Measurements from ENCODE around the gene NAV3. TPM values are rescaled to one million over a fixed set of nuclear protein-coding genes. Genes with fewer than 3 reads are reported as not detected.

Gene NAV3
- total RNA-seq, 1 donor from 2014 or later = not detected

DNA sequence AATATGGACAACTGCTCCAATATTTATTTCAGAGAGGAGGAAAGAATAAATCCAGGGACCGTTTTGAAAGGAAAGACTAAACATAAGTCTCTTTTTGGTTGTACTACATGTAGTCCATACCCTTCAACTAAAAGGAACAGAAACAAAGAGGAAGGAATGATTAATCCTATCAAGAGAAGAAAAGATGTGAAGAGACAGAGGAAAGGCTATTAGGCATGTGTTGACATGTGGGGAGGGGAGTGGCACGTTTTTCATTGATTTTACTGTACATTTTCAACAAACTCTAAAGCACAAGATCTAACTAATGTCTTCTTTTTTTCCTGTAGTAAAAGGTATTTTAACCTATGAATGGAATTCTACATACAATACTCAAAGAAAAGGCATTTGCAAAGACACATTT, 85.6 kb downstream of the NAV3 start:
- DNase-seq (ENCODE audit: low spot score) = no peak
- Mint-ChIP-seq H3K27me3 (ENCODE audit: low read depth) (no peaks in the 10 kb centered on the region), H3K27ac (no peak overlapping the region), H3K36me3 (ENCODE audit: low read depth) (no peaks in the 10 kb centered on the region), H3K4me3 (ENCODE audit: low read depth) (no peak overlapping the region), H3K9me3 (no peaks in the 10 kb centered on the region), H3K4me1 (ENCODE audit: low read depth) (no peaks in the 10 kb centered on the region)
- intact Hi-C loops (cut with micrococcal nuclease) = no loop called here

- Mint-ChIP-seq H3K4me1 (ENCODE audit: low read depth) (no peaks in the 10 kb centered on the region), H3K9me3 (no peaks in the 10 kb centered on the region), H3K36me3 (ENCODE audit: low read depth) (no peaks in the 10 kb centered on the region), H3K27ac (no peak overlapping the region), H3K27me3 (ENCODE audit: low read depth) (no peaks in the 10 kb centered on the region), H3K4me3 (ENCODE audit: low read depth) (no peak overlapping the region)
- DNase-seq (ENCODE audit: low spot score) = no peak
- intact Hi-C loops (cut with micrococcal nuclease) = no loop called here
These were observed 87.4 kb downstream of the NAV3 start for GRCh38 chr12:77918046-77918445.

- H3K9me3 Mint-ChIP-seq = no peaks in the 10 kb centered on the region
These were observed 88.8 kb downstream of the NAV3 start for GRCh38 chr12:77919450-77919849.

GRCh38 chr12:77923882-77924281, 93.2 kb downstream of the NAV3 start:
- no peak overlapping the region for H3K27ac Mint-ChIP-seq
- DNase-seq (ENCODE audit: low spot score) = no peak
- intact Hi-C loops (cut with micrococcal nuclease) = no loop called here
- H3K4me1 Mint-ChIP-seq (ENCODE audit: low read depth) = no peaks in the 10 kb centered on the region
- H3K36me3 Mint-ChIP-seq (ENCODE audit: low read depth) = no peaks in the 10 kb centered on the region
- H3K9me3 Mint-ChIP-seq = no peaks in the 10 kb centered on the region
- H3K27me3 Mint-ChIP-seq (ENCODE audit: low read depth) = no peaks in the 10 kb centered on the region
- H3K4me3 Mint-ChIP-seq (ENCODE audit: low read depth) = no peak overlapping the region

More at GRCh38 chr12:77919450-77919849, 88.8 kb downstream of the NAV3 start:
- no peak overlapping the region for H3K27ac Mint-ChIP-seq
- H3K36me3 Mint-ChIP-seq (ENCODE audit: low read depth) = no peaks in the 10 kb centered on the region
- H3K4me3 Mint-ChIP-seq (ENCODE audit: low read depth) = no peak overlapping the region
- DNase-seq (ENCODE audit: low spot score) = no peak
- intact Hi-C loops (cut with micrococcal nuclease) = no loop called here
- no peaks in the 10 kb centered on the region for H3K27me3 Mint-ChIP-seq (ENCODE audit: low read depth)
- H3K4me1 Mint-ChIP-seq (ENCODE audit: low read depth) = no peaks in the 10 kb centered on the region

GRCh38 chr12:77924703-77925102, 94.0 kb downstream of the NAV3 start:
- H3K27me3 Mint-ChIP-seq (ENCODE audit: low read depth) = no peaks in the 10 kb centered on the region
- no peaks in the 10 kb centered on the region for H3K36me3 Mint-ChIP-seq (ENCODE audit: low read depth)
- H3K4me1 Mint-ChIP-seq (ENCODE audit: low read depth) = no peaks in the 10 kb centered on the region
- intact Hi-C loops (cut with micrococcal nuclease) = no loop called here
- no peak overlapping the region for H3K27ac Mint-ChIP-seq
- H3K4me3 Mint-ChIP-seq (ENCODE audit: low read depth) = no peak overlapping the region
- no peaks in the 10 kb centered on the region for H3K9me3 Mint-ChIP-seq
- no peak for DNase-seq (ENCODE audit: low spot score)

- Mint-ChIP-seq H3K4me3 (ENCODE audit: low read depth) (no peak overlapping the region), H3K36me3 (ENCODE audit: low read depth) (no peaks in the 10 kb centered on the region), H3K9me3 (no peaks in the 10 kb centered on the region), H3K4me1 (ENCODE audit: low read depth) (no peaks in the 10 kb centered on the region), H3K27me3 (ENCODE audit: low read depth) (no peaks in the 10 kb centered on the region), H3K27ac (no peak overlapping the region)
- peak; percentile 8 for DNase-seq (ENCODE audit: low spot score)
- intact Hi-C loops (cut with micrococcal nuclease) = no loop called here
These were observed 94.9 kb downstream of the NAV3 start for GRCh38 chr12:77925536-77926108.

DNA sequence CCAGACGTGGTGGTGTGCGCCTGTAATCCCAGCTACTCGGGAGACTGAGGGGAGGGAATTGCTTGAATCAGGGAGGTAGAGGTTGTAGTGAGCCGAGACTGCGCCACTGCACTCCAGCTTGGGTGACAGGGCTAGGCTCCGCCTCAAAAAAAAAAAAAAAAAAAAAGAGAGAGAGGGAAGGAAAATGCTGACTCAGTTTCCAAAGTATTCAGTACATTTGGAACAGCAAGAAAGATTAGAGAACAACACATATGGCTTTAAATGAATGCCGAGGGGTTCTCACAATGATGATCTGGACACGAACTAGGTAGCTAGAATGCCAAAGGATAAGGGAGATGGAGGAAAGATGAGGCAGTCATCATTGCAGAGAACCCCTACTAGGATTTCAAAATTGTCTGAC, 97.4 kb downstream of the NAV3 start:
- no peaks in the 10 kb centered on the region for H3K9me3 Mint-ChIP-seq
- DNase-seq (ENCODE audit: low spot score) = no peak
- no peak overlapping the region for H3K4me3 Mint-ChIP-seq (ENCODE audit: low read depth)
- H3K27me3 Mint-ChIP-seq (ENCODE audit: low read depth) = no peaks in the 10 kb centered on the region
- H3K27ac Mint-ChIP-seq = no peak overlapping the region
- H3K36me3 Mint-ChIP-seq (ENCODE audit: low read depth) = no peaks in the 10 kb centered on the region
- H3K4me1 Mint-ChIP-seq (ENCODE audit: low read depth) = no peaks in the 10 kb centered on the region
- intact Hi-C loops (cut with micrococcal nuclease) = no loop called here

- intact Hi-C loops (cut with micrococcal nuclease) = no loop called here
- DNase-seq (ENCODE audit: low spot score) = no peak
- Mint-ChIP-seq H3K27me3 (ENCODE audit: low read depth) (no peaks in the 10 kb centered on the region), H3K36me3 (ENCODE audit: low read depth) (no peaks in the 10 kb centered on the region), H3K27ac (no peak overlapping the region), H3K9me3 (no peaks in the 10 kb centered on the region), H3K4me3 (ENCODE audit: low read depth) (no peak overlapping the region), H3K4me1 (ENCODE audit: low read depth) (no peaks in the 10 kb centered on the region)
These were observed 101.5 kb downstream of the NAV3 start for GRCh38 chr12:77932216-77932615.

- no peak overlapping the region for H3K4me3 Mint-ChIP-seq (ENCODE audit: low read depth)
- no peak overlapping the region for H3K27ac Mint-ChIP-seq
- no peak for DNase-seq (ENCODE audit: low spot score)
- no peaks in the 10 kb centered on the region for H3K4me1 Mint-ChIP-seq (ENCODE audit: low read depth)
- no peaks in the 10 kb centered on the region for H3K27me3 Mint-ChIP-seq (ENCODE audit: low read depth)
- H3K9me3 Mint-ChIP-seq = no peaks in the 10 kb centered on the region
- intact Hi-C loops (cut with micrococcal nuclease) = no loop called here
- H3K36me3 Mint-ChIP-seq (ENCODE audit: low read depth) = no peaks in the 10 kb centered on the region
These were observed 107.6 kb downstream of the NAV3 start for GRCh38 chr12:77938301-77938700.

GRCh38 chr12:77940011-77940423, 109.3 kb downstream of the NAV3 start:
- Mint-ChIP-seq H3K27me3 (ENCODE audit: low read depth) (no peaks in the 10 kb centered on the region), H3K27ac (no peak overlapping the region)

GRCh38 chr12:77940567-77940966, 109.9 kb downstream of the NAV3 start:
- H3K4me1 Mint-ChIP-seq (ENCODE audit: low read depth) = no peaks in the 10 kb centered on the region
- no peaks in the 10 kb centered on the region for H3K27me3 Mint-ChIP-seq (ENCODE audit: low read depth)
- H3K27ac Mint-ChIP-seq = no peak overlapping the region
- intact Hi-C loops (cut with micrococcal nuclease) = no loop called here
- no peaks in the 10 kb centered on the region for H3K36me3 Mint-ChIP-seq (ENCODE audit: low read depth)
- DNase-seq (ENCODE audit: low spot score) = no peak
- no peaks in the 10 kb centered on the region for H3K9me3 Mint-ChIP-seq
- H3K4me3 Mint-ChIP-seq (ENCODE audit: low read depth) = no peak overlapping the region

More at GRCh38 chr12:77940011-77940423, 109.3 kb downstream of the NAV3 start:
- intact Hi-C loops (cut with micrococcal nuclease) = no loop called here
- H3K4me1 Mint-ChIP-seq (ENCODE audit: low read depth) = no peaks in the 10 kb centered on the region
- no peaks in the 10 kb centered on the region for H3K36me3 Mint-ChIP-seq (ENCODE audit: low read depth)
- H3K4me3 Mint-ChIP-seq (ENCODE audit: low read depth) = no peak overlapping the region
- no peaks in the 10 kb centered on the region for H3K9me3 Mint-ChIP-seq
- DNase-seq (ENCODE audit: low spot score) = no peak

DNA sequence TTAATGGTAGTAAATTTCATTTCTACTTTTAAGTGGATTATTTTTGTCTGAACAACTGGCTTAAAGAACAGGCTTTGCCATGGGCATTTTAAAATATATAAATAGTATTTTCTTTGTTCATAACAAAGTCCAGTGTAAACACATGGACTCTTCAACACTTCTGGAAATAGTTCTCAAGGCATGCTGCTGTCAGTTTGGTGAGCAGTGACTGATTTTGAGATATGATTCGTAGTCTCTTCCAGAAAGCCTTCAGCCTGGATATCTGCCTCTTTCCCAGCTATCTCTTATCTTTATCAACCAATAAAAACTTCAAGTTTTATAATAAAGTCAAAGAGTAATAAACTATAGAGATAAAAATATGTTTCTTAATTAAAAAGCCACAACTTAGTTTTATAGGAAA, 110.7 kb downstream of the NAV3 start:
- intact Hi-C loops (cut with micrococcal nuclease) = no loop called here

GRCh38 chr12:77943466-77943865, 112.8 kb downstream of the NAV3 start:
- Mint-ChIP-seq H3K27ac (no peak overlapping the region), H3K36me3 (ENCODE audit: low read depth) (no peaks in the 10 kb centered on the region), H3K4me3 (ENCODE audit: low read depth) (no peak overlapping the region), H3K4me1 (ENCODE audit: low read depth) (no peaks in the 10 kb centered on the region), H3K27me3 (ENCODE audit: low read depth) (no peaks in the 10 kb centered on the region), H3K9me3 (no peaks in the 10 kb centered on the region)
- intact Hi-C loops (cut with micrococcal nuclease) = no loop called here
- no peak for DNase-seq (ENCODE audit: low spot score)

More for the DNA sequence above, 110.7 kb downstream of the NAV3 start:
- H3K27me3 Mint-ChIP-seq (ENCODE audit: low read depth) = no peaks in the 10 kb centered on the region
- H3K36me3 Mint-ChIP-seq (ENCODE audit: low read depth) = no peaks in the 10 kb centered on the region
- H3K27ac Mint-ChIP-seq = no peak overlapping the region
- no peak for DNase-seq (ENCODE audit: low spot score)
- H3K4me1 Mint-ChIP-seq (ENCODE audit: low read depth) = no peaks in the 10 kb centered on the region
- H3K4me3 Mint-ChIP-seq (ENCODE audit: low read depth) = no peak overlapping the region
- H3K9me3 Mint-ChIP-seq = no peaks in the 10 kb centered on the region

- H3K4me3 Mint-ChIP-seq (ENCODE audit: low read depth) = no peak overlapping the region
- no peaks in the 10 kb centered on the region for H3K27me3 Mint-ChIP-seq (ENCODE audit: low read depth)
- peaks cover 3% of the 10 kb centered on the region for H3K9me3 Mint-ChIP-seq
- H3K36me3 Mint-ChIP-seq (ENCODE audit: low read depth) = no peaks in the 10 kb centered on the region
- intact Hi-C loops (cut with micrococcal nuclease) = no loop called here
- H3K27ac Mint-ChIP-seq = no peak overlapping the region
- no peak for DNase-seq (ENCODE audit: low spot score)
- no peaks in the 10 kb centered on the region for H3K4me1 Mint-ChIP-seq (ENCODE audit: low read depth)
These were observed 115.9 kb downstream of the NAV3 start for GRCh38 chr12:77946541-77947061.
